Measurements from ENCODE around the gene FRMD3. TPM values are rescaled to one million over a fixed set of nuclear protein-coding genes. Genes with fewer than 3 reads are reported as not detected.

FRMD3 gene
- total RNA-seq, 1 experiment from 2014 or later, result 0.55 TPM

DNA sequence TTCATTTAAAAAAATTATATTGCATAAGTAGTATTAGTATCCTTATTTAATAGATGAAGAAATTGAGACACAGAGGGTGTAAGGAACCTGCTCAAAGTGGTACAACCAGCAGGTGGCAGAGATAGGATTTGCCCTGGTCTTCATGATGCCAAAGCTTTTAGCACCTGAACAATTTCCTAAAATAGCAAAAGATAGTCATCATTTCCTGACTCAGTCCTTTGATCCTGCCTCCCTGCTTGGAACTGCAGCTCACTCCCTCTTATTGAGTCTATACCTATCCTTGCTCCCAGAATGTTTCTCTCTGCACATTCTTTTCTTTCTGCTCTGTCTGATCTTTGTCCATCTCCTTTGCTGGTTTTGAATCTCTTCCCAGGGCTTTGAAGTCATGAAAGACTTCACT, 155.8 kb downstream of the FRMD3 start:
- no peak for TF ChIP-seq CTCF (conservative IDR thresholded peaks at IDR 0.05)
- H2AFZ ChIP-seq (ENCODE audit: low read length), result no peak overlapping the region
- peaks cover 0 to 6% (median 0%) of the 10 kb centered on the region in 3 experiments; a peak in 3 of 7 replicates for H3K36me3 Mint-ChIP-seq (ENCODE audit: insufficient read depth in 1 of 3, low read depth in 3 of 3)
- H3K9me3 ChIP-seq (ENCODE audit: control insufficient read depth, low read depth, low read length), result no peaks in the 10 kb centered on the region
- H3K4ac ChIP-seq (ENCODE audit: low read depth, low read length), result no peak overlapping the region
- no peak overlapping the region for H4K91ac ChIP-seq (ENCODE audit: insufficient read length, low read depth, low read length)
- H3K27me3 ChIP-seq (ENCODE audit: insufficient read depth, low read length), result no peaks in the 10 kb centered on the region
- H3K27ac Mint-ChIP-seq, result no peak overlapping the region
- H3K79me2 ChIP-seq (ENCODE audit: insufficient read depth, low read length), result no peaks in the 10 kb centered on the region
- H3K27me3 Mint-ChIP-seq (ENCODE audit: low read depth), result no peaks in the 10 kb centered on the region
- no peaks in the 10 kb centered on the region for H3K79me1 ChIP-seq (ENCODE audit: insufficient read depth, low read depth, low read length, poor library complexity, severe bottlenecking)
- peaks cover 0 to 4% of the 10 kb centered on the region in 2 experiments; a peak in 2 of 5 replicates for H3K9me3 Mint-ChIP-seq
- no peak overlapping the region for H3K27ac ChIP-seq (ENCODE audit: insufficient read length, low read depth, low read length)
- no peak overlapping the region for H3K23ac ChIP-seq (ENCODE audit: insufficient read length, low read depth, low read length)
- no peak overlapping the region for H2BK12ac ChIP-seq (ENCODE audit: insufficient read length, low read depth, low read length)
- H3K4me3 Mint-ChIP-seq, result no peak overlapping the region
- no peak overlapping the region for H2AK5ac ChIP-seq (ENCODE audit: insufficient read length, low read length)
- no peak overlapping the region for H2BK120ac ChIP-seq (ENCODE audit: low read depth, low read length, poor library complexity, severe bottlenecking)
- DNase-seq, result no peak
- H3K4me1 Mint-ChIP-seq, result no peaks in the 10 kb centered on the region
- H4K5ac ChIP-seq (ENCODE audit: insufficient read length, low read depth, low read length), result no peak overlapping the region
- H3K4me1 ChIP-seq (ENCODE audit: insufficient read depth, low read length), result no peaks in the 10 kb centered on the region
- H2BK20ac ChIP-seq (ENCODE audit: low read depth, low read length, poor library complexity, severe bottlenecking), result no peak overlapping the region
- H4K8ac ChIP-seq (replicated peaks; ENCODE audit: insufficient read length, low read depth, low read length), result no peak overlapping the region
- H3T11ph ChIP-seq (ENCODE audit: low read length), result no peak overlapping the region
- no peak overlapping the region for H3K56ac ChIP-seq (ENCODE audit: insufficient read length, low read depth, low read length)
- no peak overlapping the region for H3K18ac ChIP-seq (ENCODE audit: insufficient read length, low read depth, low read length)
- H2BK15ac ChIP-seq (ENCODE audit: low read depth, low read length), result no peak overlapping the region
- H3K9ac ChIP-seq (ENCODE audit: extremely low read depth, insufficient read length, low read length), result no peak overlapping the region
- no peak overlapping the region for H2BK5ac ChIP-seq (ENCODE audit: insufficient read length, low read length)
- no peak overlapping the region for H3K14ac ChIP-seq (ENCODE audit: insufficient read depth, low read length)
- no peak overlapping the region for H3K4me2 ChIP-seq (ENCODE audit: insufficient read depth, insufficient read length, low read length)
- H3K23me2 ChIP-seq (ENCODE audit: insufficient read length, low read depth, low read length, poor library complexity, severe bottlenecking), result no peaks in the 10 kb centered on the region
- H4K20me1 ChIP-seq (ENCODE audit: control insufficient read depth, insufficient read depth, insufficient read length), result no peaks in the 10 kb centered on the region

Measured in H9 (cell line).